ENCODE data around the gene ETV5.

The ETV5 gene

DNA sequence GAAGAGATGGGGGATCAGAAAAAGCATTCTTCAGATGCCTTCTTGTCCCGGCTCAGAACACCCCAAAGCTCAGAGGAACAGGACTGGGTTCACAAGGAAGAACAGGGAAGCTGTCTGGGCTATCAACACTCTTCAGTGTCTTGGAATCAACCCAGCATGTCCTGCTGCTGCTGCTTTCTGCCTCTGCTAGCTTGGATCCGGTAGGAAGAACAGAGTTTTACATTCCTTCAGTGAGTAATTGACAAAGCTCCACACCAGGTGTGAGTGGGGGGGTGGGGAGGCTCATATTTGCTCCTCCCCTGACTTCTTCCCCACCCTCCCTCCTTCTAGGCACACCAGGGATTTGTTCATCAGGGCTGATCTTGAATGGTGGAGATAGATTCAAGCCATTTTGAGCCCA, 13.1 kb upstream of the ETV5 start:
- DNase-seq, result no peak

DNA sequence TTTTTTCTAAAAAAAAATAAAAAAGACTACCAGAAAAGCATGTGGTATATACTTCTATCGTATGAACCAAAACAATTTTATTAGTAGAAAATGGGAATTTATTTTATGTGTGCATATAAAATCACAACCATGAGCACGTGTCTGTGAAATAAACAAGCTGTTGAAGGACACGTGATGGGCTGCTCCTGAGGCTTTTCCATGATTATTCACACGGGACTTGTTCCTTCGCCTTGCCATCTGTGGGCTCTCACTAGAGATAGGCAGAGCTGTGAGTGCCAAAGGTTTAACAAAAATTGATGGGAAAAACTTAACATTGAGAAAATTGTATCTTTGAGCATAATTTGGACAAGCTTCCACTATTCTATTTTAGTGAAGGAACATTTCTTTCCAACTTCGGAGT, 12.4 kb upstream of the ETV5 start:
- DNase-seq, result no peak

- no peak for DNase-seq
These were observed 10.6 kb upstream of the ETV5 start for GRCh38 chr3:186119499-186119898.

DNA sequence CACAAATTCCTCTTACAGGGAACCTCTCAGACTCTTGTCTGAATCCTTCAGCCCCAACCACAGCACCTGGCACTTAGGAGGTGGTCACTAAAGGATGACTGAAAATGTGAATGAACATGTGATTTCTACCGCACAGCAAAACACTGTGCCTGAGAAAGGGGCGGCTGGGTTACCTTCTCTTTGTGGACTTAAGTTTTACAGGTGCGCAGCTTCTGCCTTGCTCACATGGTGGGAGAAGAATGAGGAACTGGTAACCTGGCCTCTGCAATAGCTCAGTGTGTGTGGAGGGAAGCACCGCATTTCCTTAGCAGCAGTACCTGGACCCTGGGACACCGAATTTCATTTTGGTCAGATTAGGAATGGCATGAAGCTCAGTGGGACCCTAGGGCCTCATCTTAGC, 9.8 kb upstream of the ETV5 start:
- DNase-seq, result no peak

DNA sequence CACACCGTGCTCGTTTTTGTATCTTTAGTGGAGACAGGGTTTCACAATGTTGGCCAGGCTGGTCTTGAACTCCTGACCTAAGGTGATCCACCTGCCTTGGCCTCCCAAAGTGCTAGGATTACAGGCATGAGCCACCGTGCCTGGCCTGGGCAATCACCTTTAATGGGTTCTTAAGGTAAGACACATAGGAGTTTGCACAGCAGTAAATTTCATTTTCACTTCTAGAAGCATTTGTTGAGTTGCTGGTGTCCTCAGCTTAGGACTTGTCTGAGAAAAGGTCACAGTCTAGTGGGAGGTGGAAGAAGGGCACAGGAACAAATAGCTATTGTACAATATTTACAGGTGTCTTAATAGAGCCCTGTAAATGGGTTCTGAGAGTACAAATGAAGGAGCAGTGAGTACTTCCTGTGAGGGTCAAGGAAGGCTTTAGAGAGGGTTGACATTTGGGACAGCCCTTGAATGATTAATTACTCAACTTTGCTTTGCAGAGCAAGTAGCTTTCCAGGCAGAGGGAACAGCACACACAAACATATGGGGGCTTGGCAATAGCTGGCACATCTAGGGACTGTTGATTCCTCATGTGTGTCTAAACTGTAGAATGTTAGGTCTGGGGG, 8.7 kb upstream of the ETV5 start:
- DNase-seq, result no peak

DNA sequence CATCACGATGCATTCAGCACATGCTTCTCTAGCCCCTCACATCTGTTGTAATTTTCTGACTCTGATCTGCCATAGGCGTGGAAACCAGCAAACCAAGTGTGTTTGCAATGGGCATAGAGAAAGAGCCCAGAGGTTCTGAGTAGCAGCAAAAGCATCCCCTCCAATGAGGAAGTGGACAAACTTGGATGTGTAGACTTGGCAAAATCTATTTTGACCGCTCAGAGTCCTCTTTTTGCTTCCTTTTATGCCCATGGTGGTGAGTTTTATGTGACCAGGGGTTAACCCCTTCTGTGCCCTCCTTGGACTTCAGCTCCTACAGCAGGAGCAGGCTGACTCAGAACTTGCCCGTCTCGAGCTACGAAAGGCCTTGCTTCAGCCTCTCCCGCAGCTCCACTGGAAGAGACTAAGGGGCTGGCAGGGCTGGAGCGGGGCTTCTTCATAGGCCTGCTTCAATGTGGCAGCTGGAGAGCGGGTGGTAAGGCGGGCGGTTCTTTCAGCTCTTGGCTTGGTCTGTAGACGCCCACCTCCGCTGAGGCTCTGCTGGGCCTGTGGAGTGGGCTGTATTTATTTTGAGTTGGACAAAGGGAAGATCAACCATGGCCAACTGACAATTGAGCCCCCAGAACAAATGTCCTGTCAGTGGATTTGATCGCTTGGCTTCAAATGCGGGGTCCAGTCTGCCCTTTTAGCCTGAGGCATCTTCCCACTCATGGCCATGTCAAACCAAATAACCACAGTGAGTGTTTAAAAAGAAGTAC, 6.5 kb upstream of the ETV5 start:
- DNase-seq, result no peak

- DNase-seq, result peak; percentile 57
These were observed 2.4 kb upstream of the ETV5 start for GRCh38 chr3:186110975-186111974.

- DNase-seq, result no peak
These were observed 1.3 kb upstream of the ETV5 start for GRCh38 chr3:186109897-186110803.

DNA sequence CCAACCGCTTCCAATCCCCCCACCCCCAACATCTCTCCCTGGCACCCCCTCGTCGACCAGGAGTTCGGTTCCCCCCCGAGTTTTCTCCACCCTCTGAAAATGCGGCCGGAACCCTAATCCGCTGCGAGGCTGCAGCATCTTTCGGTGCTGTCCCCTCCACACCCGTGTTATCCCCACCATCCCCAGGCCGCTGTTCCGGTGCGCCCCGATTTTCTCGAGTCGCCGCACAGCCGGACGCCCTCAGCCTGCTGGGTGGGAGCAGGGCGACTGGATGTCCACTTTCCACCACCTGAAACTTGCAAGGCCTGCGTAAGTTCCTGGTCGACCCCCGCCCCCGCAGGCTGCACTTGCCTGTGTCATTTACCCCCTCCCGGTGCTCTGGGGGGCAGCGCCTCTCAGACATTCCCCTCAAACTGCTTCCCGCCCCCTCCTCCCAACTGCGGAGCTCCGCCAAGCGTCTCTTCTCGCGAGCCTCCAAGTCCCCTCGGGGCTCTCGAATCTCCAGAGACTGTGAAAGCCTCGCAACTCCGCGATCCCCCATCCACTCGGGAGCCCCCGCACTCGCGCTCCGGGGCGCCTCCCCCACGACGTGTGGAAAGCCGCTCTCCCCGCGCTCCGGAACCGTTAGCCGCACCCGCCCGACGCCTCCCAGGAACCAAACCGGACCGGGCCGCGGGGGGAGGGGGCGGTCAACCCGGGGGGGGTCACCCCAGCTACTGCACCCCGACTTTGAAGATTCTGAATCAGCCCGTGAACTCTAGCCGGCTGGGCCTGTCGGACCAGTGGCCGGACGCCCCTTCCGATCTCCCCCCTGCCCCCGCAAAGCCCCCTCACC, 566 bp downstream of the ETV5 start:
- no peak for DNase-seq

DNA sequence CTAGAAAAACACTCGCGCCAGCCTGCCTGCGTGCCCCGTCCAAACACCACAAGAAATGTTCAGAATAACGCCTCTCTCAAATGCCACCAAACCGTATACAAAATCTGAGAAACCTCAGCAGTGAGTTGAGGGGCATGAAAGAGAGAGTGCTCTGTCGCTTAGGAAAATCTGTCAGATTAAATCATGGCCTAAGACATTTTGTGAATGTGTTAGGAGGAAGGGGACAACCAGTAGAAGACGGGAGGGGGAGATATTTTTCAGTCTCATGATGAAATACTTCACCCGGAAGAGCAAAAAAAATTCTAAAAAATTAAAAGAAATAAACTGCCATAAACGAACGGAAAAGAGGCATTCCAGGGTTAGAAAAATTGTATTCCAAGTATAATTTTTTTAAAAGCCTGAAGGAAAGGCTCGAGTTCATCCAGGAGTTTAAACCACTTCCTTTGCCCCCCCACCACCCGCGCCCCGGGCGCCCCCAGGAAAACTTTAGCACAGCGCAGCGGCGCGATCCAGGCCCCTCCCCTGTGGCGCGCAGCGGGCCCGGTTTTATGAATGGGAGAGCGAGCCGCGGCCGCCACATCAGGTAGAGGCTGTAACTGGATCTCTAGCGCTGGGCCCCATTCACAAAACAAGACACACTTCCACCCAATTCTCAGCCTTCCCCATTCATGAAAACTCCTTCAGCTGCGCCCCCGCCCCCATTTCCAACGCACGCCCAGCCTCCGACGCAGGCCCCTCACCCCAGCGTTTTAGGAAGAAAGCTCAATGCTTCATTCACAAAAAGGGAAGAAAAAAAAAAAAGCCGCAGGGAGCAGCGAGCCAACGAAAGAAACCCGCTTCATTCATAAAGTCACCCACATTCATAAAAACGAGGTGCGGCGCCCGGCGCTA, 1.4 kb downstream of the ETV5 start:
- DNase-seq, result peak; percentile 30

GRCh38 chr3:186105543-186105942, 3.3 kb downstream of the ETV5 start:
- no peak for DNase-seq

DNA sequence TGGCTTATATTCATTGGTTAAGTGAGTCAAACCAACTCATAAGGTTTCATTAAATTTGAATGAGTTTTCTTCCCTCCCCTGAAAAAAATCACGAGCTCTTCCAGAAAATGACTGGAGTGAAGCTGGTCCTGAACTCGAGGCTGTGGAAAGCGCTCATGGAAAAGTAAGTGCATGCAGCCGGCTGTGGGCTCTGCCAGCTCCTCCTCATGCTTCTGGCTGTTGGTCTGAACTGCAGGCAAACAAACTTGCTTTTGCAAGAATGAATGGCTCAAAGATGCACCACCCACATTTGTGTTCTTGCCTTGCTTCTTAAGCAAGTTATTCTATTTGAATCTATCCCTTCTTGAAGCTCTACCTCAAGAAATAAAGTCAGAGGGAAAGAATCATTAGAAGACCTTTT, 6.2 kb downstream of the ETV5 start:
- DNase-seq, result no peak

GRCh38 chr3:186100398-186100797, 8.5 kb downstream of the ETV5 start:
- DNase-seq, result no peak

GRCh38 chr3:186099178-186099577, 9.7 kb downstream of the ETV5 start:
- no peak for DNase-seq

GRCh38 chr3:186098740-186099139, 10.1 kb downstream of the ETV5 start:
- no peak for DNase-seq

GRCh38 chr3:186097663-186098451, 11.0 kb downstream of the ETV5 start:
- no peak for DNase-seq

DNA sequence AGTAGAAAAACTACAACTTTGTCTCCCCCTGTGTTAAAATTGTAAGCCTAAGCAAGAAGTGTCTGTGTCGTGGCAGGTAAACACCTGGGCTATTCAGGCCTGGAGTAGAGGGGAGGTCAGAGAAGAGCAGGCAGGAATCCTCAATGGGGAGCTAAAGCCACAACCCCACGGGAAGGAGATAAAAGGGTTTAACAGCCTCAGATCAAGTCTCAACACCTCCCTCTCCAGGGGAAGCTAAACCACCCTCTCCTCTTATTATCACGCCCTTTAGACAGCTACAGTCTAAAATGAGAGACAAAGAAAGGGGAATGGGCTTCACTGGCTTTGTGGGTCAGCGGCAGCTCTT, 11.6 kb downstream of the ETV5 start:
- DNase-seq, result no peak

- no peak for DNase-seq
These were observed 12.6 kb downstream of the ETV5 start for GRCh38 chr3:186096290-186096689.

GRCh38 chr3:186095561-186096081, 13.3 kb downstream of the ETV5 start:
- DNase-seq, result no peak

Data from GF-D8 (cell line).